Fibroblast of lung (primary cell): ENCODE measurements around the gene SOX1. TPM values are rescaled to one million over a fixed set of nuclear protein-coding genes. Genes with fewer than 3 reads are reported as not detected.

Experiments used
- DNase-seq, 2 donors: peaks; one replicate each; pipeline versions ENCODE4 v3.0.0 to v3.0.0-alpha.2; 2010; ENCODE audit warnings: low read depth in 2 of 2
- H2AFZ ChIP-seq: 2 replicates; pipeline ENCODE4 v1.5.1; 2012; ENCODE audit warnings: low read length, control low read depth, inconsistent platforms
- H3K27ac ChIP-seq: 2 replicates; pipeline ENCODE4 v1.5.1; 2011; ENCODE audit warnings: low read length, control low read depth; ENCODE audit not compliant: insufficient read depth
- H3K27me3 ChIP-seq: 2 replicates; pipeline ENCODE4 v1.5.1; 2011; ENCODE audit warnings: mild to moderate bottlenecking, low read length; ENCODE audit not compliant: control insufficient read depth, insufficient read depth
- H3K36me3 ChIP-seq: 2 replicates; pipeline ENCODE4 v1.5.1; 2011; ENCODE audit warnings: low read length; ENCODE audit not compliant: control insufficient read depth, insufficient read depth
- H3K4me1 ChIP-seq: 2 replicates; pipeline ENCODE4 v1.5.1; 2011; ENCODE audit warnings: low read length; ENCODE audit not compliant: control insufficient read depth, insufficient read depth; ENCODE audit errors: extremely low read depth
- H3K4me2 ChIP-seq: 2 replicates; pipeline ENCODE4 v1.5.1; 2011; ENCODE audit warnings: low read length, control low read depth; ENCODE audit not compliant: insufficient read depth; ENCODE audit errors: extremely low read depth
- H3K4me3 ChIP-seq, 4 experiments: fragments of 200-600 bp in 1 of 4; sonication (generic) in 1 of 4; replicated peaks in 1 of 4; 2 replicates each; pipeline ENCODE4 v1.5.1; 2011 to 2016; ENCODE audit warnings: low read length in 4 of 4, low read depth in 3 of 4, mild to moderate bottlenecking in 3 of 4, control low read depth in 2 of 4, inconsistent platforms in 1 of 4, mixed read lengths in 1 of 4; ENCODE audit not compliant: insufficient read depth in 1 of 4; ENCODE audit errors: control extremely low read depth in 1 of 4
- H3K79me2 ChIP-seq: 2 replicates; pipeline ENCODE4 v1.5.1; 2012; ENCODE audit warnings: mild to moderate bottlenecking, low read length, inconsistent platforms; ENCODE audit not compliant: control insufficient read depth, insufficient read depth
- H3K9ac ChIP-seq: 2 replicates; pipeline ENCODE4 v1.5.1; 2011; ENCODE audit warnings: mild to moderate bottlenecking, low read length, control low read depth; ENCODE audit not compliant: insufficient read depth
- H3K9me3 ChIP-seq: 2 replicates; pipeline ENCODE4 v1.5.1; 2012; ENCODE audit warnings: low read depth, low read length; ENCODE audit not compliant: control insufficient read depth, insufficient read depth
- H4K20me1 ChIP-seq: 2 replicates; pipeline ENCODE4 v1.5.1; 2011; ENCODE audit warnings: low read length; ENCODE audit not compliant: control insufficient read depth, insufficient read depth; ENCODE audit errors: extremely low read depth
- EZH2 ChIP-seq: IDR thresholded peaks from 2 replicates; pipeline ENCODE4 v1.5.1; 2012; ENCODE audit warnings: low read length, control low read depth, mild to moderate bottlenecking; ENCODE audit errors: missing control alignments
- polyA plus RNA-seq, 2 donors: library from polyadenylated mRNA; depleted of rRNA in 1 of 2; stranded (reverse) in 1 of 2; unstranded in 1 of 2; fragments of >200 nt; gene quantifications; 2 replicates each; pipeline ENCODE4 v1.2.1, GENCODE V29; 2011 to 2012; ENCODE audit warnings: missing spikeins in 1 of 2
- total RNA-seq: library from RNA; depleted of rRNA; stranded (reverse); fragments of >200 nt; gene quantifications from 2 replicates; pipeline ENCODE4 v1.2.1, GENCODE V29; 2014
- TF ChIP-seq, protein P1 (sequence below), 2 donors: IDR thresholded peaks in 1 of 2; conservative IDR thresholded peaks in 1 of 2; 1 replicate in 1 of 2; 2 replicates in 1 of 2; pipeline ENCODE4 v1.5.1; 2011 to 2012; ENCODE audit warnings: low read length in 2 of 2, control low read depth in 1 of 2, inconsistent platforms in 1 of 2, low read depth in 1 of 2, mild to moderate bottlenecking in 1 of 2

Gene SOX1
- total and polyA plus RNA-seq, 2 donors (not counting 1 experiment from before 2014, with no cell fraction given): not detected

DNA sequence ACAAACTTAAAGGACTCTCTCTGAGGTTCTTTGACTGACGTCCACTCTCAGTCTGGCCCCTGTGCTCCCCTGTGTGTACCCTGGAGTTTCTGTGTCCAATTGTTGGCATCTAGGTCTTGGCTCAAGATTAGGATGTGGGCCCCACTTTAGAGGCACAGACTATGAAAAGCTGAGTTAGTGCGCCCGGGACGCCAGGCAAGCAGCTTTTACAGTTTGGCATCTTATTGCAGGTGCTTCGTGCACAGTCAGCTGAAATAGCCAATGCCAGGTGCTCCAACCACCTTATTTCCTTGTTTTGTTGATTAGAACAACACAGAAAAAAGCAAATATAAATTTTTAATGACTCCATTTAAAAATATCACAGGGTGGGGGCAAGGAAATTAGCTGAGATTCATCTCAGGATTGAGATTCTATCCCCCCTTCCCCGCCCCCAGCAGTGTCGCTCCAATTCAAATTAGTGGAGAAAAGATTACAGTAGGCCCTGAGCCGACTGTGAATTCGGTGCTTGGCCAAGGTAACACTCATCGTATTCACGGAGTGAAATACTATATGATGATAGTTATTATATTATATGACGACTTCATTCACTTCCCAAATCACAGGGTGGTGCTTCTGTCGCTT is 4.3 kb downstream of the SOX1 start:
- Histone ChIP-seq H2AFZ (no peak overlapping the region), H3K79me2 (no peaks in the 10 kb centered on the region), H3K9me3 (no peaks in the 10 kb centered on the region), H3K9ac (no peak overlapping the region), H3K36me3 (no peaks in the 10 kb centered on the region), H4K20me1 (no peaks in the 10 kb centered on the region), H3K4me1 (no peaks in the 10 kb centered on the region), H3K27ac (no peak overlapping the region), H3K27me3 (peaks cover 27% of the 10 kb centered on the region), H3K4me2 (no peak overlapping the region), H3K4me3 (no peak overlapping the region)
- no peak for DNase-seq
- no peak for TF ChIP-seq EZH2
- TF ChIP-seq, protein P1, sequence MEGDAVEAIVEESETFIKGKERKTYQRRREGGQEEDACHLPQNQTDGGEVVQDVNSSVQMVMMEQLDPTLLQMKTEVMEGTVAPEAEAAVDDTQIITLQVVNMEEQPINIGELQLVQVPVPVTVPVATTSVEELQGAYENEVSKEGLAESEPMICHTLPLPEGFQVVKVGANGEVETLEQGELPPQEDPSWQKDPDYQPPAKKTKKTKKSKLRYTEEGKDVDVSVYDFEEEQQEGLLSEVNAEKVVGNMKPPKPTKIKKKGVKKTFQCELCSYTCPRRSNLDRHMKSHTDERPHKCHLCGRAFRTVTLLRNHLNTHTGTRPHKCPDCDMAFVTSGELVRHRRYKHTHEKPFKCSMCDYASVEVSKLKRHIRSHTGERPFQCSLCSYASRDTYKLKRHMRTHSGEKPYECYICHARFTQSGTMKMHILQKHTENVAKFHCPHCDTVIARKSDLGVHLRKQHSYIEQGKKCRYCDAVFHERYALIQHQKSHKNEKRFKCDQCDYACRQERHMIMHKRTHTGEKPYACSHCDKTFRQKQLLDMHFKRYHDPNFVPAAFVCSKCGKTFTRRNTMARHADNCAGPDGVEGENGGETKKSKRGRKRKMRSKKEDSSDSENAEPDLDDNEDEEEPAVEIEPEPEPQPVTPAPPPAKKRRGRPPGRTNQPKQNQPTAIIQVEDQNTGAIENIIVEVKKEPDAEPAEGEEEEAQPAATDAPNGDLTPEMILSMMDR (conservative IDR thresholded peaks at IDR 0.05 in 1 of 2, IDR thresholded peaks at IDR 0.05 in 1 of 2; ENCODE audit: low read depth in 1 of 2, low read length in 2 of 2): no peak

DNA sequence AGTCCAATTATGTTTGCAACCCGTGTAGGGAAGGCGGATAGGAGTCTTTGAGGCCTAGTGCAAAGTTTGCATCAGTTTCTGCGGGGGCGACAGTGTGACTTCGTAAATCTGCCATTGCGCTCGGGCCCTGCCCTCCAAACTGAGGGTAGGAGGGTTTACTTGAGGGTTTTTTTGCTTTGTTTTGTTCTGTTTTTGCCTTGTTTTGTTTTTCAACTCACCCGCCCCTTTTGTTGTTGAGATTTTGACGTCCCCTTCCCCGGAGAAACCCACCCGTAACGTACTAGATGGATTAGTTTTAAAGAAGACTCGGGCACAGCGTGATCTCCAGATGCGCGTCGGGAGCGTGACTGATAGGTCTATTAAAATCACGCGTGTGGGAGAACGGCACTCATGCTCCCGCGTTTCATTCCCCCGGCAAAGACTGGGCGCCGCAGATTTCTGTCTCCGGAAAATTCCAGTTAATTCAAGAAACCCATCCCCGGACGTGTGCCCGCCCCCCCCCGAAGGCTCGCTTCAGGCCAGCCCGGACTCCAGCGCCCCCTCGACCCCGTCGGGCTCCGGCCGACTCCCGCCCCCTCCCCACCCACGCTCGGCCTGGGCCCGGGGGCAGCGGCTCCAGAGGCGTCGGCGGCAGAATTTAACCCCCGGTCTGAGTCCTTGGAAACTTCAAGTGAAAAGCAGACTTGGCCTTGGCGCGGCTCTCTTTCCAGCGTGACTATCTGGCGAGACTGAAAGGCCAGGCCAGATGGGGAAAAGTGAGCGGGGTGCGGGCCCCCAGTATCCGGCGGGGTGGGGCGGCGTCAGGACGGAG is 5.0 kb downstream of the SOX1 start:
- Histone ChIP-seq H4K20me1 (no peaks in the 10 kb centered on the region), H3K4me2 (no peak overlapping the region), H3K9me3 (no peaks in the 10 kb centered on the region), H3K9ac (no peak overlapping the region), H3K4me3 (no peak overlapping the region), H3K79me2 (no peaks in the 10 kb centered on the region), H3K27me3 (peaks cover 24% of the 10 kb centered on the region), H3K36me3 (no peaks in the 10 kb centered on the region), H3K27ac (no peak overlapping the region), H2AFZ (no peak overlapping the region), H3K4me1 (no peaks in the 10 kb centered on the region)
- DNase-seq: no peak
- TF ChIP-seq, protein P1 (conservative IDR thresholded peaks at IDR 0.05 in 1 of 2, IDR thresholded peaks at IDR 0.05 in 1 of 2; ENCODE audit: low read depth in 1 of 2, low read length in 2 of 2): no peak
- TF ChIP-seq EZH2: no peak

DNA sequence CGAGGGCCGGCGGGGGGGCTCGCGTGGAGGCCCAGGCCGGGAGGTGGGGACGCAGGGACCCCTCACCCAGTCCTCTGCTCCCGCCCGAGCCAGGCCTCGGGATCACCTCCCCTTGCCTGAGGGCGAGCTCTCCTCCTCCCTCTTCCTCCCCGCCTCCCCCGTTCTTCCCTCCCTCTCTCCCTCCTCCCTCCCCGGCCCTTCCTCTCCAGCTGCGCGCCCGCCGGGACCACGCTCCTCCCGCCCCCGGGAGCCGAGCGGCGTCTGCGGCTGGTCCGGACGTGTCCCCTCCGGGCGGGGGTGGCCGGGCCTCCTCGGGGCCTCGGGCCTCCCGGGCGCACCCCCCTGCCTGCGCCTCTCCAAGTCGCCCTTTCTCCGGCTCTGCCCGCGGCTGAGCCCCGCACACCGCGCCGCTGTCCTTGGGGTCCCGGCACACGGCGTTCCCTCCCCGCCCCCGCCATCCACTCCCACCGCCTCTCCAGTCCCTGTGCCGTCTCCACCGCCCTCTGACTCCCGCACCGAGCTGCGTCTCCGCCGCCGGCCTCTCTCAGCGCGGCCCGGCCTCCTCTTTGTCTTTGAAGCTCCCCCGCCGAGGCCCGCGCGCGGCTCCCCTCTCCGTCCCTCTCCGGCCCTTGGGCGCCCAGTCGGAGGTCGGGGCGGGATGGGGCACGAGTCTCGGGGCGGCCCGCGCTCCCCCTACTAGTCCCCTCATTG is 5.7 kb downstream of the SOX1 start:
- DNase-seq: peak in 1 of 2 donors; percentile 8
- peaks cover 24% of the 10 kb centered on the region for H3K27me3 ChIP-seq

More for the DNA sequence above, 5.7 kb downstream of the SOX1 start:
- Histone ChIP-seq H3K4me3 (no peak overlapping the region), H3K9ac (no peak overlapping the region), H4K20me1 (no peaks in the 10 kb centered on the region), H3K27ac (no peak overlapping the region), H3K36me3 (no peaks in the 10 kb centered on the region), H3K79me2 (no peaks in the 10 kb centered on the region), H3K9me3 (no peaks in the 10 kb centered on the region), H3K4me2 (no peak overlapping the region), H2AFZ (no peak overlapping the region), H3K4me1 (no peaks in the 10 kb centered on the region)
- TF ChIP-seq, protein P1 (conservative IDR thresholded peaks at IDR 0.05 in 1 of 2, IDR thresholded peaks at IDR 0.05 in 1 of 2; ENCODE audit: low read depth in 1 of 2, low read length in 2 of 2): no peak
- TF ChIP-seq EZH2: no peak
